GM18951 (cell line): Measurements from ENCODE around the gene COPA.

Source experiments
- POLR2A ChIP-seq: IDR thresholded peaks from 4 replicates; pipeline ENCODE4 v1.6.1; 2011; ENCODE audit warnings: mild to moderate bottlenecking; ENCODE audit not compliant: insufficient read length, insufficient read depth; ENCODE audit errors: extremely low read depth
- in situ Hi-C: fragments of 300-500 bp; cut with MboI; formaldehyde crosslinking; loops from one replicate; pipeline ENCODE4 v1.12.0; 2022; ENCODE audit warnings: low sequenced_read_pairs, mixed read lengths, inconsistent platforms; ENCODE audit not compliant: unreplicated experiment

Gene COPA

GRCh38 chr1:160261893-160262794, 80.9 kb downstream of the COPA start, which contains the start of gene DCAF8:
Gene DCAF8 (minus strand): TSS chr1:160262549. CDS start chr1:160244008, 18,541 bp downstream.
- in situ Hi-C loops, result no loop called here
- TF ChIP-seq POLR2A, result peak; percentile 92

DNA sequence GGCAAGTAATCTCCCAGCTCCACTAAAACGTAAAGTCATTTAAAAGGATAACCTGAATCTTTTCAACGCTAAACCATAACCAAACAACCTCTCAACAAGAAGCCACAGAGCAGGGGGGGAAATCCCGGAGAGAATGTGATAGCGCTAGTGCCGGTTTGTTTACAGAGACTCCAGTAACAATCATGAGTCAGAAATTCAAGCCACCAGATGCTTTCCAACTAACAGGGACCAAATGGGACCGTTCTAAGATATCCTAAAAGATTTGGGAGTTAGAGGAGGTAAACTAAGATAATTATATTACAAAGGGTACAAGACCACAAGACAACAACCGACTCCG, 81.5 kb downstream of the COPA start:
- in situ Hi-C loops, result no loop called here
- no peak for TF ChIP-seq POLR2A

GRCh38 chr1:160260406-160261382, 82.4 kb downstream of the COPA start:
- no peak for TF ChIP-seq POLR2A
- in situ Hi-C loops, result no loop called here

GRCh38 chr1:160258177-160258798, 84.8 kb downstream of the COPA start:
- in situ Hi-C loops, result no loop called here
- TF ChIP-seq POLR2A, result no peak

- in situ Hi-C loops, result no loop called here
- TF ChIP-seq POLR2A, result no peak
These were observed 85.5 kb downstream of the COPA start for GRCh38 chr1:160257411-160258015.

DNA sequence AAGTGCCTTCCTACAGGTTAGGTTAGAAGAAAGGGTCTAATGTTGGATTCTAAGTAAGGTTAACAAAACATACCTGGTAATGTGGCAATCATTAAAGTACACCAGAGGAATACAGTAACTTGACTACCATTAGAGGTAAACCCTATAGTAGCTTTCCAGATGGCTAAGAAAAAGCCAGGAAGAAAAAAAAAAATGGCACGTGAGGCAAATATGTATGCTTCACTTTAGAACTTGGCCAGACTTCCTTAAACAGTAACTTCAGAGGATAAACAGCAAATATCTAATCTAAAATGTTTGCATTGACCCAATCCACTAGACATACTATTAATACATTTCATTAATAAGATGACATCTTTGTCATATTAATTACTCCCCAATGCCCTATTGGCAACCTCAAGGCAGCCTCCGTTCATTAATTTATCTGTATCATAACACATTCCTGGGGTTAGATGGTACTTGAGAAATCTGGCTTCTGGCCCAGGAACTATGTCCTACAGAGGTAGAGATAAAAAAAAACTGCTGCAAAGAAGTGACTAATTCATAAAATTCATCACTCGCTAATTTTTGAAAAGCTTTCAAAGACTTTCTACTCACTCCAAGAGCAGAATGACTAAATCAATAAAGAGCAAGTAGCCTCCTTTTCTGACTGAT, 86.5 kb downstream of the COPA start:
- no peak for TF ChIP-seq POLR2A
- in situ Hi-C loops, result no loop called here

DNA sequence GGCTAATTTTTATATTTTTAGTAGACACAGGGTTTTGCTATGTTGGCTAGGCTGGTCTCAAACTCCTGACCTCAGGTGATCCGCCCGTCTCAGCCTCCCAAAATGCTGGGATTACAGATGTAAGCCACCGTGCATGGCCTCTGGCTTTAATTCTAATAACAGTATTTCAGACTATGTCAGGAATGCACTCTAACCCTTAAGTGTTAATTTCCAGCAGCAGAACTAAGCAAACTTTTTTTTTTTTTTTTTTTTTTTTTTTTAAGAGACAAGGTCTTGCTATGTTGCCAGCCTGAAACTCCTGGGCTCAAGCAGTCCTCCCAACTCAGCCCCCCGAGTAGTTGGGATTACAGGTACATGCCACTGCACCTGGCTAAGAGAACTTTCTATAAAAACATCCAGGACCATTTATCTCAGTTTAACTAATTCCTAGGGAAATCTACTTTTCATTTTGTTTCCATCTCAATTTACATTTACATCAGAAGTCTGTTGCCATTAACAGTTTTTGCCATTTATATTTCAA, 87.2 kb downstream of the COPA start:
- in situ Hi-C loops, result no loop called here
- TF ChIP-seq POLR2A, result no peak

DNA sequence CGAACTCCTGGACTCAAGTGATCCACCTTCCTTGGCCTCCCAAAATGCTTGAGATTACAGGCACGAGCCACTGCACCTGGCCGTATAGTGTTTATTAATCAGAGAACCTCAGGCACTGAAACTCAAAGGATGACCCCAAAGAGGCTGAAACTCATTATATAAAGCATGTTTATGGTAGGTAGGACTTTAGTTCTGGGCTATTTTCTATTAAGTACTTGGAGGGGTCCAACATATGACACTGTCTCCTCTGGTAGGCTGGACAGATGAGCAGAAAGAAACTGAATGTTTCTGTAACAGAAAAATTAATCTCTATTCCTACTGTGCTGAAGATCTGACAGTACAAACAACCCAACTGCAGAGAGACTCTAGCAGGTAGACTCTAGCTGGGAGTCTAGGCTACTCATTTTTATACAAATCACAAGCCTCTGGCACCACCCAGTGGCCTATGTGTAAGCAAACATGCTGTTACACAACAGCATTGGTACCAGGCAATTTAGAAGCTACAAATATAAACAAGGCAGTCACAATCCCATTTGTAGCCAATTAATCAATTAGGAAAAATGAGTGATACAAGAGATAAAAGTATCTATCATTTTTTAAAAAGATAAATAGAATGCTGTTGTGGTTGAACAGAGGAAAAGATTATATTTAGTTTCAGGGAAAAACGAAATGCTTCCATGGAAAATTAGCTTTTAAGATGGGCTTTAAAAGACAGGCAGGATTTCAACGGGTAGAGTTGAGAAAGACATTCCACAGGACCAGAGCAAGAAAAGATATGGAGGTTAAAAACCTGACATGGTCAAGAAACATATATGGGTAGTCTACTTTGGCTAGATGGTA, 91.1 kb downstream of the COPA start:
- no peak for TF ChIP-seq POLR2A
- in situ Hi-C loops, result no loop called here

GRCh38 chr1:160251011-160251410, 92.0 kb downstream of the COPA start:
- in situ Hi-C loops, result no loop called here
- no peak for TF ChIP-seq POLR2A

- no peak for TF ChIP-seq POLR2A
- in situ Hi-C loops, result loop anchor here (10.0 kb wide), 1 partner anchor 132 kb away; the partner anchor contains the start of gene ATP1A2
These were observed 96.0 kb downstream of the COPA start for GRCh38 chr1:160247053-160247452.

- in situ Hi-C loops, result loop anchor here (10.0 kb wide), 1 partner anchor 131 kb away; the partner anchor contains the start of gene ATP1A2
- no peak for TF ChIP-seq POLR2A
These were observed 97.6 kb downstream of the COPA start for GRCh38 chr1:160245434-160245833.
